Suprapubic skin (tissue), 4 donors: ENCODE data around the gene TRAPPC2L.

Experiments used
- EP300 ChIP-seq: sonication (generic); formaldehyde crosslinking; IDR thresholded peaks from one replicate; pipeline ENCODE4 v1.6.1; 2017; ENCODE audit warnings: antibody characterized with exemption
- POLR2A ChIP-seq, 2 donors: fragments of 450-650 bp; IDR thresholded peaks; one replicate each; pipeline ENCODE4 v1.6.1; 2017; ENCODE audit warnings: antibody characterized with exemption in 2 of 2, mild to moderate bottlenecking in 2 of 2, moderate library complexity in 2 of 2
- POLR2AphosphoS5 ChIP-seq, 3 donors: sonication (generic); formaldehyde crosslinking; IDR thresholded peaks; one replicate each; pipeline ENCODE4 v1.6.1; 2017; ENCODE audit warnings: antibody characterized with exemption in 3 of 3
- TF ChIP-seq, protein P1 (sequence below), 2 donors: fragments of 200-600 bp in 1 of 2; fragments of 450-650 bp in 1 of 2; sonication (generic) in 1 of 2; IDR thresholded peaks; one replicate each; pipeline ENCODE4 v1.5.1; 2016 to 2019; ENCODE audit warnings: antibody characterized with exemption in 2 of 2, mild to moderate bottlenecking in 1 of 2, moderate library complexity in 1 of 2

DNA sequence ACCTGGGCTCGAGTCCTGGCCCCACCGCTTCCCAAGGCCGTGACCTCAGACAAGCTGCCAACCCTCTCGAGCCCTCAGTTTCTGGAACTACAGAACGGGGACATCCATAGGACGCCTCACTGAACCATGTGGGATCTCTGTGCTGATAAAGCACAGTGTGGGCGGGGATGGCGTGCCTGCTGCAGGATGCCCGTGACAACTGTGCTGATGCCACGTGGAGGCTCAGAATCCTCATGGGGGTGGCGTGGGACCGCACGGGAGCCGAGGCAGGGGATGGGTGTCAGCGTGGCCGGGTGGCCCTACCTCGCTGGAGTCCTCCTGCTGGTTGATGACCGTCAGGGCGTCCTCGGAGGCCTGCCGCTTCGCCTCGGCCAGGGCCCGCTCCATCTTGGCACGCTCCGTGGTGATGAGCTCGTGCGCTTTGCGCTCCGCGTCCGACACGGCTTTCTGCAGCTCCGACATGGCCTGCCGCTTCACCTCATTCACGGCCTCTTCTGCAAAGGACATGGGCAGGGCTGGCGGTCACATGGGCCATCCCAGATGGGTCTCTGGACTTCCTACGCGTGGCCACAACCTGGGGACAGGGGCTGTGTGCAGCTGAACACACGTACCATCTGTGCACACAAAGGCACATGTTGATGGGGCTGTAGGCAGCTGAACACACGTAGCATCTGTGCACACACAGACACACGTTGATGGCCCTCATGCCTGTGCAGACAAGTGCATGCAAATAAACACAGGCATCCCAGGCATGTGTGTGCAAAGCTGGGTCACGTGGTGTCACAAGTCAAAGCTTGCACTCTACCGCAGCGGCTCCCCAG, 22.2 kb downstream of the TRAPPC2L start:
- TF ChIP-seq, protein P1, sequence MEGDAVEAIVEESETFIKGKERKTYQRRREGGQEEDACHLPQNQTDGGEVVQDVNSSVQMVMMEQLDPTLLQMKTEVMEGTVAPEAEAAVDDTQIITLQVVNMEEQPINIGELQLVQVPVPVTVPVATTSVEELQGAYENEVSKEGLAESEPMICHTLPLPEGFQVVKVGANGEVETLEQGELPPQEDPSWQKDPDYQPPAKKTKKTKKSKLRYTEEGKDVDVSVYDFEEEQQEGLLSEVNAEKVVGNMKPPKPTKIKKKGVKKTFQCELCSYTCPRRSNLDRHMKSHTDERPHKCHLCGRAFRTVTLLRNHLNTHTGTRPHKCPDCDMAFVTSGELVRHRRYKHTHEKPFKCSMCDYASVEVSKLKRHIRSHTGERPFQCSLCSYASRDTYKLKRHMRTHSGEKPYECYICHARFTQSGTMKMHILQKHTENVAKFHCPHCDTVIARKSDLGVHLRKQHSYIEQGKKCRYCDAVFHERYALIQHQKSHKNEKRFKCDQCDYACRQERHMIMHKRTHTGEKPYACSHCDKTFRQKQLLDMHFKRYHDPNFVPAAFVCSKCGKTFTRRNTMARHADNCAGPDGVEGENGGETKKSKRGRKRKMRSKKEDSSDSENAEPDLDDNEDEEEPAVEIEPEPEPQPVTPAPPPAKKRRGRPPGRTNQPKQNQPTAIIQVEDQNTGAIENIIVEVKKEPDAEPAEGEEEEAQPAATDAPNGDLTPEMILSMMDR (IDR thresholded peaks at IDR 0.05): no peak
- TF ChIP-seq POLR2AphosphoS5 (IDR thresholded peaks at IDR 0.05) (no peak), POLR2A (IDR thresholded peaks at IDR 0.05) (no peak), EP300 (no peak)
